GM04504 (cell line): Measurements from ENCODE around the gene PTGES3.

Source experiments
- DNase-seq: peaks from one replicate; pipeline ENCODE4 v3.0.0-alpha.2; 2012; ENCODE audit warnings: low read depth

The PTGES3 gene

DNA sequence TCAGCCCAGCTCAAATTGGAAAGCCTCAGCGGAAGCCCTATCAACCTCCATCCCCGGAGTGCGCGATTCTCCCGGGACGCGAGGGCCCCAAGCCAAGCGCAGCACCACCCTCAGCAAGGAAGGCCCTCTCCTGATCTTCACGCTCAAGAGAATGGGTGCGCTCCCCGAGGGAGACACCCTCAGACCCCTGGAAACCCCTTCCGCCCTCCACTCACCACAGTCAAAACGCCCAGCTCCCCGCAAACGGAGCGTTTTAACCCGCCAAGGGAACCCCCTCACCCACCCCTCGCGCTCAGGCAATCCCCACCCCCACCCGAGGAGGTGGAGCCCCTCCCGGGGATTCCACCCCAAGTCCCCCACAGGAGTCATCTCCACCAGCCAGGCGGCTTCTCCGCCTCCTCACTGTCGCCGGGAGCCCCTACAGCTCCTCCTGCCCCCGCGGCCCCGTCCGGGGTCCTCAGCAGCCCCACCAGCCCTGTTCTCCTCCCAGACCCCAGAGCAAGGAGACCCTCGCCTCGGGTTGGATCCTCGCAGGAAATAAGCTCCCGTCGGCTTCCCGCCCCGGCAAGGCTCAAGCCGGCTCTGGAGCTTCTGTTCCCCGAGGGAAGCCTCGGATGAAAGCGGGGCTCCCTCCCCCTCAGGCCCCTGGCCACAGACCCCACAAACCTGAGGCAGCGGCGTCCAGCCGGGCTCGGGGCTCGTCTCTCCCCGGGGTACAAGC, 58.5 kb downstream of the PTGES3 start:
- DNase-seq = no peak

DNA sequence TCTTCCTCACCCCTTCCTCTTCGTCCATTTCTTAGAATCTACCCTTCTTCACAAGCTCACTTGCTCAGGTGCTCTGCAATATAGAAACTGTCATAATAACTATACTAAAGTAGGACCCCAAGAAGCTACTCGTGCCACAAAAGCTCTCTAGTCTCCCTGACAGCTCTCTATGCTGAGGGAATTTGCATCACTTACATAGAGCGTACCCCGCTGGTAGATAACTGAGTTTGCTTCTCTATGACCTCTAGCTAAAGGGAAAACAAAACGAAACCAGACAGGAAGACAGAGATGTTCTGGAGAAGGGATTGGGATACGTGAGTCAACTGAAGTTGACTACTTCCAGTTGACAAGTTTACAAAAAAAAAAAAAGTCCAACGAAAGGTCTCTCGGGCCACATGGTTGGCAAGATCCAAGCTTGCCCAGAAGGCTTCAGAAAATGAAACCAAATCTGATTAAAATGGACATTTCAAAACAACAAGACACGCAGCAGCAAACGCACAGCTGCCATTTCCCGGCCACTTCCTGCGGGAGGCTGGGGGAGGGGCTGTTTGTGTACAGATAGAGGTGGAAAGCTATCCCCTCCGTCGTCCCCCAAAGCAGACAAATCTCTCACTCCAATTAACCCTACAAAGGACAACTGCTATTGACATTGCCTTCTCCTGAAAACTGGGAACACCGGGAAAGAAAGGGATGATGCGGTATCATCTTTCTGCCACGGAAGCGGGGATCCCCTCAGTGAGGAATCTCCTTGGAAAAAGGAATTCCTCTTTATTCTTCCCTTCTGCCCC, 59.2 kb downstream of the PTGES3 start:
- peak; percentile 59 for DNase-seq

DNA sequence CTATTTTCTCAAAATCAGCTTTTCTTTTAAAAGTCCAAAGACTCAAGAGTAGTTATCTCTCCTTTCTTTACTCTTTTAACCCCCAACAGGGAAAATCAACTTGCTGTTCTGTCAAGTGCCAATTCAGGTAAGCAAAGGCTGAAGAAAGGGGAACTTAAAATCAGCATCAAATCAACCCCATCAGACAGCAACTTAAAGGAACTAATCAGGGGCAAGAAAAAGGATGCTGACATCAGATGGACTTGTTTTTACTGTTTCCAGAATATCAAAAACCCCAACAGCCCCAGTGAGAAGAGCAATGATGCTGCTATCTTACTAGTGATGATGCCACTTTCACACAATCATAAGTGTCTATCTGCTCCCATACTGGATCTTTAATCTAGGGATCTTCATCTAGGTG, 61.4 kb downstream of the PTGES3 start:
- no peak for DNase-seq

GRCh38 chr12:56622535-56622934, 65.5 kb downstream of the PTGES3 start:
- DNase-seq = no peak

GRCh38 chr12:56616925-56617324, 71.2 kb downstream of the PTGES3 start:
- no peak for DNase-seq

DNA sequence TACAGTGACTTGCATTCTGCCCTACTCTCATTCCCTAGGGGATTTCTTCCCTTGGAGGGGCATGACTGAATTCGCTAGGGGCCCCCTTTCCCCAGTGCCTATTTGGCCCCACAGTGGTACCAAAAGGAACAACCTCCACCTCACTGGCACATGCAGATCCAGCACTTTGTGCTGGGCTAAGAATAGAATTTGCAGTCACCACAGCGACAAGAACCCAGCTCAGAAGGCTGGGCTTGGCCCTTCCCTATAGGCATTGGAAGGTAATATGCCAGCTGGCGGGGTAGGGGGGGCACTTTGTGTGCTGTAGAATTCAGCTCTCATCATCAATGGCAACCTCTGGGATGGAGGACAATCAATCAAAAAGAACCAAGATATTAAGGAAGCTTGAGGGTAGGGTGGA, 71.8 kb downstream of the PTGES3 start:
- DNase-seq = no peak

DNA sequence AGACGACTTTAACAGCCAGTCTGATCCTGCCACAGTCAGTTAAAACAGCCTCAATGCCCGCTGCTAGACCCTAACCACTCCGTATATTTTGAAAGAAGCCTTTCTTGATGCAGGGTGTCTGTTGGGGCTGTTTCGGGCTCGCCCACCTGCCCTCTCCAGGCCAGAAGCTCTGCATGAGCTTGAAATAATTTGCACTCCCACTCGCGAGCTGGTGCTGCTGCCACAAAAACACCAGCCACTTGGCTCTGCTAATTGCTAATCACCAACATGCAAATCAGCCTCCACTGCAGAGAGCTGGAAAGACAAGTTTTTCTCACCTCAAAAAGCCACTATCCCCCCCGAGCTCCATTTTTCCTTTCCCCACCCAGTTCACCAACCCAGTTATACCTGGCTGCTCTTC, 73.5 kb downstream of the PTGES3 start:
- no peak for DNase-seq
